K562 (cell line): ENCODE results near the gene NPAS2. TPM values are rescaled to one million over a fixed set of nuclear protein-coding genes. Genes with fewer than 3 reads are reported as not detected.

Experiments
- ATAC-seq: fragments of 200-7000 bp; cut with Tn5 transposase; 3 replicates; pipeline ENCODE4 v1.9.1; 2020; ENCODE audit warnings: moderate library complexity
- BruUV-seq: library from RNA; stranded (reverse); fragments of 400-500 nt; replicated peaks from 2 replicates; lab custom pipeline; 2021; lab: Mats Ljungman, UMichigan
- CTCF ChIA-PET: fragments of 300-600 bp; formaldehyde crosslinking; extraction: SDS; loops from one replicate; lab custom pipeline; 2021; ENCODE audit warnings: low intra/inter-chr PET ratio; lab: Yijun Ruan, JAX
- POLR2A ChIA-PET: fragments of 300-600, 350-650 bp; sonication (Branson Sonifier 250); formaldehyde crosslinking; extraction: SDS; loops from one replicate; lab custom pipeline; 2021; ENCODE audit warnings: antibody characterized with exemption, inconsistent platforms; lab: Yijun Ruan, JAX
- DNase-seq, 4 experiments: peaks; one replicate each; pipeline versions ENCODE4 v3.0.0 to v3.0.0-alpha.2; 2011 to 2018; ENCODE audit warnings: low spot score in 3 of 4, mixed read lengths in 3 of 4; ENCODE audit errors: extremely low read depth in 1 of 4
- FAIRE-seq: peaks from 2 replicates; lab custom pipeline; 2011; peaks lifted over from hg19 to GRCh38; lab: Jason Lieb, UNC
- H2AFZ ChIP-seq: 2 replicates; pipeline ENCODE4 v1.6.0; 2011; ENCODE audit warnings: low read depth, low read length, control low read depth, inconsistent platforms
- H3K27ac ChIP-seq: fragments of 200-600 bp; 3 replicates; pipeline ENCODE4 v1.8.0; 2011; ENCODE audit warnings: low read depth, mild to moderate bottlenecking, control low read depth, inconsistent platforms, low read length, moderate library complexity, mixed read lengths; ENCODE audit errors: extremely low read depth
- H3K27me3 ChIP-seq, 2 experiments: fragments of 300-600 bp in 1 of 2; 2 replicates in 1 of 2; 3 replicates in 1 of 2; pipeline versions ENCODE4 v1.6.0 to v1.8.0; 2011; ENCODE audit warnings: inconsistent platforms in 2 of 2, low read length in 2 of 2, mild to moderate bottlenecking in 1 of 2, mixed read lengths in 1 of 2, moderate library complexity in 1 of 2; ENCODE audit not compliant: control insufficient read depth in 2 of 2, insufficient read depth in 2 of 2
- H3K36me3 ChIP-seq: fragments of 300-600 bp; 3 replicates; pipeline ENCODE4 v1.8.0; 2011; ENCODE audit warnings: mild to moderate bottlenecking, low read length, inconsistent platforms; ENCODE audit not compliant: control insufficient read depth, insufficient read depth
- H3K4me1 ChIP-seq, 2 experiments: fragments of 200-600 bp in 1 of 2; replicated peaks in 1 of 2; 2 replicates in 1 of 2; 3 replicates in 1 of 2; pipeline versions ENCODE4 v1.5.1 to v1.8.0; 2011; ENCODE audit warnings: inconsistent platforms in 2 of 2, low read length in 2 of 2, mild to moderate bottlenecking in 1 of 2, mixed read lengths in 1 of 2, moderate library complexity in 1 of 2; ENCODE audit not compliant: control insufficient read depth in 2 of 2, insufficient read depth in 2 of 2
- H3K4me2 ChIP-seq: 2 replicates; pipeline ENCODE4 v1.6.1; 2011; ENCODE audit warnings: low read length, control low read depth, inconsistent platforms, mixed read lengths; ENCODE audit not compliant: insufficient read depth
- H3K4me3 ChIP-seq: fragments of 200-600 bp; sonication (generic), shearing (Covaris generic); 2 replicates; pipeline ENCODE4 v1.5.1; 2016; ENCODE audit warnings: control low read depth, inconsistent platforms
- H3K79me2 ChIP-seq: fragments of 200-600 bp; 3 replicates; pipeline ENCODE4 v1.8.0; 2011; ENCODE audit warnings: low read length, inconsistent platforms; ENCODE audit not compliant: control insufficient read depth, insufficient read depth
- H3K9ac ChIP-seq, 2 experiments: 2 replicates each; pipeline versions ENCODE4 v1.6.0 to v1.6.1; 2011; ENCODE audit warnings: low read depth in 2 of 2, low read length in 2 of 2, control low read depth in 1 of 2, inconsistent platforms in 1 of 2, mild to moderate bottlenecking in 1 of 2, mixed read lengths in 1 of 2; ENCODE audit not compliant: insufficient read depth in 1 of 2
- H3K9me1 ChIP-seq: one replicate; pipeline ENCODE4 v1.6.0; 2011; ENCODE audit warnings: inconsistent platforms, mild to moderate bottlenecking, low read length, moderate library complexity; ENCODE audit not compliant: control insufficient read depth, insufficient read depth
- H3K9me3 ChIP-seq: replicated peaks from 2 replicates; pipeline ENCODE4 v1.5.1; 2011; ENCODE audit warnings: low read depth, low read length, inconsistent platforms; ENCODE audit not compliant: control insufficient read depth, insufficient read depth
- H4K20me1 ChIP-seq: replicated peaks from 2 replicates; pipeline ENCODE4 v1.6.1; 2011; ENCODE audit warnings: low read length, inconsistent platforms, mixed read lengths; ENCODE audit not compliant: control insufficient read depth, insufficient read depth
- ATF3 ChIP-seq, 2 experiments: fragments of 450-650 bp in 1 of 2; sonication (generic) in 1 of 2; formaldehyde crosslinking in 1 of 2; IDR thresholded peaks in 1 of 2; conservative IDR thresholded peaks in 1 of 2; 2 replicates each; pipeline versions ENCODE4 v1.6.1 to v1.8.1; 2016 to 2023; ENCODE audit warnings: mild to moderate bottlenecking in 2 of 2, moderate library complexity in 2 of 2, inconsistent platforms in 1 of 2, missing genetic modification reagents in 1 of 2
- BHLHE40 ChIP-seq: IDR thresholded peaks from 2 replicates; pipeline ENCODE4 v1.6.1; 2011; ENCODE audit warnings: low read length, improper control_type of control experiment
- E2F3 ChIP-seq: fragments of 250-450 bp; sonication (Bioruptor Pico); IDR thresholded peaks from 2 replicates; pipeline ENCODE4 v1.4.0; 2020; ENCODE audit warnings: mild to moderate bottlenecking
- FOXJ2 ChIP-seq: fragments of 200-800 bp; sonication (Bioruptor generic); IDR thresholded peaks from 2 replicates; pipeline ENCODE4 v1.6.1; 2016; ENCODE audit warnings: missing genetic modification characterization, missing compliant biosample characterization
- GABPB1 ChIP-seq: sonication (generic); formaldehyde crosslinking; IDR thresholded peaks from 2 replicates; pipeline ENCODE4 v1.8.0; 2022; ENCODE audit warnings: mild to moderate bottlenecking, missing genetic modification reagents
- HNRNPLL ChIP-seq: fragments of 200-400 bp; formaldehyde crosslinking; IDR thresholded peaks from 2 replicates; pipeline ENCODE4 v1.6.1; 2017; ENCODE audit warnings: low read length, low read depth, mild to moderate bottlenecking; ENCODE audit not compliant: poor library complexity, severe bottlenecking
- MLLT1 ChIP-seq, 2 experiments: fragments of 450-650 bp; IDR thresholded peaks; 2 replicates each; pipeline ENCODE4 v1.6.1; 2016
- PHTF2 ChIP-seq: fragments of 250-450 bp; sonication (Bioruptor Pico); IDR thresholded peaks from 2 replicates; pipeline ENCODE4 v1.5.0; 2021; ENCODE audit warnings: mild to moderate bottlenecking
- RHOXF2B ChIP-seq: fragments of 250-450 bp; sonication (Bioruptor Pico); conservative IDR thresholded peaks from 2 replicates; pipeline ENCODE4 v1.5.1; 2021
- TGIF2 ChIP-seq: sonication (generic); formaldehyde crosslinking; IDR thresholded peaks from 2 replicates; pipeline ENCODE4 v1.8.1; 2022; ENCODE audit warnings: mild to moderate bottlenecking, missing genetic modification reagents, moderate library complexity
- ZBTB5 ChIP-seq: fragments of 450-650 bp; IDR thresholded peaks from 2 replicates; pipeline ENCODE4 v1.6.1; 2017; ENCODE audit warnings: antibody characterized with exemption
- ZNF24 ChIP-seq: fragments of 450-650 bp; IDR thresholded peaks from 2 replicates; pipeline ENCODE4 v1.6.1; 2016
- ZNF398 ChIP-seq: fragments of 250-450 bp; sonication (Bioruptor Pico); IDR thresholded peaks from 2 replicates; pipeline ENCODE4 v1.8.0; 2021; ENCODE audit warnings: moderate library complexity, mild to moderate bottlenecking, inconsistent platforms
- WGBS: fragments of 100-300 bp; shearing (Covaris generic); methylation state at CpG from one replicate; pipeline ENCODE4 v1.1.6; 2016; ENCODE audit warnings: low coverage, mixed read lengths; ENCODE audit not compliant: insufficient coverage; ENCODE audit errors: missing lambda C conversion rate; 5-methylcytosine and 5-hydroxymethylcytosine counted together
- in situ Hi-C: fragments of 300-500 bp; cut with MboI; formaldehyde crosslinking; loops from 4 replicates; pipeline ENCODE4 v1.15.0; 2018; ENCODE audit warnings: inconsistent platforms, mixed read lengths
- intact Hi-C: fragments of 100-400 bp; cut with micrococcal nuclease; formaldehyde crosslinking; loops from 2 replicates; pipeline ENCODE4 v1.14.2; 2022
- polyA plus RNA-seq, 8 experiments: library from polyadenylated mRNA; depleted of rRNA in 4 of 8; stranded (reverse) in 5 of 8; unstranded in 3 of 8; fragments of >200 nt; fragmentation: Nextera tagmentation in 2 of 8; fragmentation: Illumina TruSeq in 1 of 8; extraction: Ambion mirVana in 2 of 8; extraction: Trizol in 1 of 8; gene quantifications; 2 replicates each; pipeline versions ENCODE4 v1.2.1 to v1.2.3, GENCODE V29; 2011 to 2014; ENCODE audit warnings: inconsistent platforms in 1 of 8, missing spikeins in 1 of 8
- total RNA-seq, 7 experiments: library from RNA; depleted of rRNA in 6 of 7; stranded (reverse); fragments of >200 nt in 6 of 7; fragmentation: Illumina TruSeq in 2 of 7; extraction: Trizol in 2 of 7; gene quantifications; 2 replicates each; pipeline versions ENCODE4 v1.2.1 to v1.2.3, GENCODE V29; 2011 to 2021; ENCODE audit warnings: low replicate concordance in 1 of 7

The NPAS2 gene
- total and polyA plus RNA-seq, 9 of the 15 experiments (the other 6 are each of a cell fraction or from before 2014, with no cell fraction given): 0.06 to 0.29 (median 0.07) TPM; not detected in 5

GRCh38 chr2:101012054-101012705, 192.2 kb downstream of the NPAS2 start:
- Histone ChIP-seq H2AFZ (no peak overlapping the region), H3K36me3 (peaks cover 59% of the 10 kb centered on the region), H3K9me1 (no peaks in the 10 kb centered on the region), H3K27ac (no peak overlapping the region), H3K4me1 (no peaks in the 10 kb centered on the region), H4K20me1 (0 out of 2 replicates have a peak, but pooled peaks cover 5% of the 10 kb centered on the region), H3K4me2 (no peak overlapping the region), H3K9ac (no peak overlapping the region), H3K4me3 (no peak overlapping the region), H3K9me3 (0 out of 2 replicates have a peak, but pooled peaks cover 2% of the 10 kb centered on the region), H3K27me3 (no peaks in the 10 kb centered on the region), H3K79me2 (peaks cover 8% of the 10 kb centered on the region; the same call in 2 of the 3 replicates)
- WGBS: 57% methylated on average over 8 of the region's 8 CpGs
- FAIRE-seq (no peak), ATAC-seq (no peak), DNase-seq (no peak)
- CTCF ChIA-PET: interaction anchor here (0.6 to 1.6 kb wide), 4 partner anchors 193 to 1343 kb away, joined by 3 to 8 read pairs (median 4); partner anchors contain the start of genes CNOT11 and CREG2
- in situ Hi-C loops (no loop called here), intact Hi-C loops (loop anchor here (2.0 kb wide), 2 partner anchors 141 to 241 kb away; partner anchors contain the start of gene CNOT11)
- BruUV-seq: no TSS peak
- POLR2A ChIA-PET: interaction anchor here (0.6 to 1.3 kb wide), 3 partner anchors 9 to 129 kb away, joined by 4 to 17 read pairs (median 4); partner anchors contain the start of gene RPL31
- TF ChIP-seq RHOXF2B (CRISPR knock-in tag) (no peak), ZNF24 (no peak), HNRNPLL (no peak), FOXJ2 (tag) (no peak), GABPB1 (no peak), ATF3 (IDR thresholded peaks at IDR 0.05) (0 out of 2 replicates have a peak, but pooled peaks have one; percentile 13), ATF3 (CRISPR knock-in tag; conservative IDR thresholded peaks at IDR 0.05) (no peak), ZNF398 (CRISPR knock-in tag) (no peak), ZBTB5 (no peak), E2F3 (CRISPR knock-in tag) (no peak), BHLHE40 (no peak), PHTF2 (CRISPR knock-in tag) (no peak), MLLT1 (IDR thresholded peaks at IDR 0.05) (no peak), TGIF2 (CRISPR knock-in tag) (no peak)
